HG03342 (cell line): ENCODE measurements around the gene FRMPD2.
"Not testable (repeated sequence)": the region's sequence is repeated elsewhere in the genome, so short reads cannot be mapped to it uniquely, and the experiment has no call there.

ENCODE experiments used
- ATAC-seq: cut with Tn5 transposase; IDR thresholded peaks from one replicate; pipeline ENCODE4 v1.9.1; 2021; ENCODE audit warnings: mild to moderate bottlenecking, moderate library complexity; ENCODE audit not compliant: unreplicated experiment

FRMPD2 gene

DNA sequence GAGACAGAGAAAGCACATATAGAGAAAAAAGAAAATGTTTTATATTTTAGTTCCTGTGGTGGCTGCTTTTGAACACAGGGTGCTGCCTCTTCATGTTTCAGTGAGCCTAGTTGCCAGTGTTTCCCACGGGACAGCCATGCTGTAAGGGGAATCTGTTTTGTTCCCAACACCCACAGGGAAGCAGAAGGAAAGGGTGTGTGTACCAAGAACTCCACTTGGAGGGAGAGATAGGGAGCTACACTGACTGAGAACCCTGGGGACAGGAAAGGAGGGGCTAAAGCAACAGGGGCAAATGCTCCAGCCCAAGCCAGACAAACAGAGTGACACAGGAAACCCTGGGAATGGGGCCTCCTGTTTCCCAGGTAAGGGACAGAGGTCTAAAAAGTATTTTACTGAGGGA lies 40.2 kb downstream of the FRMPD2 start:
- no peak for ATAC-seq

- no peak for ATAC-seq
Observed at GRCh38 chr10:48233559-48234005, 40.9 kb downstream of the FRMPD2 start.

DNA sequence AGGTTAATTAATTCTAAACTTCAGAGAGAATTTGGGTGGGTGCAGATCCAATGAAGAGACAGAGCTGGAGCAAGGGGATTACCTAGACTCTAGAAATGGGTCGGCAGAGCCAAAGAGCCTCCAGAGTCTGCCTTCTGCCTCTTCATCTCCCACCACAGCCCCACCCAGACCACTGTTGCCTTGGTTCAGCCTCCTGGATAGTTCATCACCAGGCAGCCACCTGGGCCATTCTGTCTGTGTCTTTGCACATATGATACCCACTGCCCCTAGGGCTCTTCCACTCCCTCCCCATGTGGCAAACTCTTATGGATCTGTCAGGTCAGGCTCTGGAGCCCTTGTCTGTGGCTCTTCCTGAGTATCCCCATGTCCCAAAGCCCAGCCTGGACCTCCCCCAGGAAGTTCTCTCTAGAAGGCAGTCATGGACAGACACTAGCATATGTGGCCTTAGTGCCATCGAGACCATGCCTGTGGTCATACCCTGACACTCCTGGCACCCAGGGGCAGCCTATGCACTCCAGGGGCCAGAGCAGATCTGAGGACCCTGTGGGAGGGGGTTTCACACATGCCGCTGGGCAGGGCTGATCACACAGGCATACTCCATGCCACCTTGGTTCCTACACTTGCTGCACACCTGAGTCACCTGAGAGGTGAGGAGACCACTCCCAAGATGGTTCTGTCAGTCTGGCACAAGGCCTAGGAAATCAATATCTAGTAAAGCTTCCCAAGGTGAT lies 41.6 kb downstream of the FRMPD2 start:
- ATAC-seq = no peak

DNA sequence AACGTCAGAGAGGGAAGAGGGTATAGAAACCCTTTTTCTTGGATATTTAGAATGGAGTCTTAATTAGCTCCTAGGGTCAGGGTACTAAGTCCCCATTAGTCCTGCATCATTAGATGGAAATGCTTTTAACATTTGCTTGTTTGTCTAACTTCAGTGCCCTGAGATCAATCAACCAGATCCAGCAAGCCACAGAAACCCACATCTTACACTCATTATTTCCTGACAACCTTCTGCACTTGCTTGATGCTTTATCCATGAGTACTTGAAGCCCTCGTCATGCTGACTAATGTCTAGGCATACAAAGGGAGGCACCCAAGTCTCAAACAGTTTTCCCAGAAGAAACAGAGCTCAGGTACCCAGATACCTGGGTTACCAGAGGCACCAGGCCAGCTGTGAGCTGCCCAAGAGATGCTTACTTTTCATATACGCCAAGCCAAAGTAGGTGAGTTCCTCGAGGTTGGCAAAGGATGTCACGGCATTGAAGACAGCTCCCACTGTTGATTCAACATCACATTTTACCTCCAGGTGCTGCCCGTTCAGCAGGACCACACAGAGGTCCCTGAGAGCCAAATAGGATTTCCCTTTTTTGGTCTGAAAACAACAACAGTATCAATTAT lies 42.7 kb downstream of the FRMPD2 start:
- peak; percentile 62 for ATAC-seq

GRCh38 chr10:48231178-48231577 lies 43.3 kb downstream of the FRMPD2 start:
- no peak for ATAC-seq

- no peak for ATAC-seq
Observed at GRCh38 chr10:48227213-48227612, 47.3 kb downstream of the FRMPD2 start.

GRCh38 chr10:48224979-48225560 lies 49.4 kb downstream of the FRMPD2 start:
- ATAC-seq = no peak

- ATAC-seq = no peak
Observed at GRCh38 chr10:48224296-48224695, 50.2 kb downstream of the FRMPD2 start.

GRCh38 chr10:48221814-48222213 lies 52.7 kb downstream of the FRMPD2 start:
- no peak for ATAC-seq

DNA sequence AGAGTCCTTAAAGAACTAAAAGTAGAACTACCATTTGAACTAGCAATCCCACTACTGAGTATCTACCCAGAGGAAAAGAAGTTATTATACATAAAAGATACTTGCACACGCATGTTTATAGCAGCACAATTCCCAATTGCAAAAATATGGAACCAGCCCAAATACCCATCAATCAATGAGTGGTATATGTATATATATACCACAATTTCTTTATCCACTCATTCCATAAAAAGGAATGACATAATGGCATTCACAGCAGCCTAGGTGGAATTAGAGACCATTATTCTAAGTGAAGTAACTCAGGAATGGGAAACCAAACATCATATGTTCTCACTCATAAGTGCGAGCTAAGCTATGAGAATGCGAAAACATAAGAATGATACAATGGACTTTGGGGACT lies 53.5 kb downstream of the FRMPD2 start:
- not testable (repeated sequence) for ATAC-seq

DNA sequence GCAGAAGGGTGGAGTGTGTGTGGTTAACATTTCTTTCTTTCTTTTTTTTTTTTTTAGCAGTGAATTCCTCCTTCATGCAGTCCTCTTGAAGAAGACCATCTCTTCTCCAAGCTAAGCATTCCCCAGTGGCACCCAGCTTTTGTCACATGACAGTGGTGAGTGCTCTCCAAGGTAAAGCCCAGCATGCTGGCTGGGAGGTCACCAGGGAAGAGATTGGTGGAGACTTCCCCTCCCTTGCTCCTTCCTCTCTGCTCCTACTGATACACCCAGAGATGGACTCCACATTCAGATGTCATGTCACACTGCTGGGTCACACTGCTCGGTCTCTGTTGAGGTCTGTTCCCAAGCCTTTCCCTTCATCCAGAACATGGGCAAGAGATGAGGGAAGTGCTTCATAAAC lies 55.3 kb downstream of the FRMPD2 start:
- no peak for ATAC-seq

GRCh38 chr10:48216744-48217143 lies 57.8 kb downstream of the FRMPD2 start:
- no peak for ATAC-seq

DNA sequence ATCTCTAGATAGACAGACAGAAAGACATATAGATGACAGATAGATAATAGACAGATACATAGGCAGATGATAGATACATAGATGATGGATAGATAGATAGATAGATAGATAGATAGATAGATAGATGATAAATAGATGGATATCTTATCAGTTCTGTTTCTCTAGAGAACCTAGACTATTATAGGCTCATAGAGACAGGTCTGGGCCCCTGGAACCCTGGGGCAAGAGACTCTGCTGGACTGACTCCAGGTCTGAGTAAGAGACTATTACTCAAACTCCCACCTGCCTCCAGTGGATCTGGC lies 58.3 kb downstream of the FRMPD2 start:
- no peak for ATAC-seq

- peak; percentile 51 for ATAC-seq
Observed at GRCh38 chr10:48215486-48216203, 58.9 kb downstream of the FRMPD2 start.

DNA sequence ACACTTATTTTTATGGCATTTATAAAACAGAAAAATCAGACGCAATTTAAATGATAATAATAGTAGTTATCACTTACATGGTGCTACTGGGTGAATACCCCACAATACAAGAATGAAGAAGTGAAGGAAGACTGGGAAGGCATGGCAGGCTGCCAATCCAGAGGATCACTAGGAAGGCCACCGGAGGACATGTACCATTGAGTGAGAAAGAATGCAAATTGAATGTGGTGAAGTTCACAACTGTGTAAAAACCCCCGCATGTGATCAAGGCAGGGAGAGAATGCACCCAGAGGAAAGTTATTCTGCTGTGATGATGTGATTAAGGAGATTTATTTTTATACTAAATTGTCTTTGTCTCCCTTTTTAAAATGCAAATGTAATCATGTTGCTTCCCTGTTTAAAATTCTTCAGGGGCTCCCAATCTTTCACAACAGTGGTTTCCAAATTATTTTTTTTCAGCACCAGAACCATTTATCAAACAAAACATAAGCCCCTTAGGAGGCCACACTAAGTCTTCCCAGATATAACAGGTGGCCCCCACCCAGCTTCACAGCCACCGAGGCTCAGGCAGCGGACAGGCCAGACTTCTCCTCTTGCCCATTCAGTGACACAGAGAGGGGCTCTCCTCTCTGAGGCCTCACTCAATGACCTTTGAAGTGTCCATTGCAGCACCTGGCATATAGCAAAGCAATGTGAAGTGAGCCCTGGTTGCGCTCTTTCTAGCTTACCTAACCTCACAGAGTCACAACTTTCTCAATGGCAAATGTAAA lies 59.6 kb downstream of the FRMPD2 start:
- no peak for ATAC-seq

DNA sequence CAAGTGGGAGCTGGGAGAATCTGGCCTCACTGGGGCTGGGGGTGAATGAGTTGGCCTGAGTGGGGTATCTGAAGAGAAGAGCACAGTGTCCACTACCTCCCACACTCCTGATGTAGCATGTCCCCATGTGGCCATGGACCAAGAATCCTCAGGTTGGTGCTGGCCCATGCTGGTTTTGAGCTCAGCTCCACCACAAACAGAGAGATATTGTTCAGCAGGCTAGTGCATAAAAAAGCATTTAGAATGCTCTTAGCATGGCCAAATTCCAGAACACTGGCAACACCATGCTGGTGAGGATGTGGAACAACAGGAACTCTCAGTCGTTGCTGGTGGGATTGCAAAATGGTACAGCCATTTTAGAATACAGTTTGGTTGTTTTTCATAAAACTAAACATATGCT lies 61.4 kb downstream of the FRMPD2 start:
- no peak for ATAC-seq

DNA sequence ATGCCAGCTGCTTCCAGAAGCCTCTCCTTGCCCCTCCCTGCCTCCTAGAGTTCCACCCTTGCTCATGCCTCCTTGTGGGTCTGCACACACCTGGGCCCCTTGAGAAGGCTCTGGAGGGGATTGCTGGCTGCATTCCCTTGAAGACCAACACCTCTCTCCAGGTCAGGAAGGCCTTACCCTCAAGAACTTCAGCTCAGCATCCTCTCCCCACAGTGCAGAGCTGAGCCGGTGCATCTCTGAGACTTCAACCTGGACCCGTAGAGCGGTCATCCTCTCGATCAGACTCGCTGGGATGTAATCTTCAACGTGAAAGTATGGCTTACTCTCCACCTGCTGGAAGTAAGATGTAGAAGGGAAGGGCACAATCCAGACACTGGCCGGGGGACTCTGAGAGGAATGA lies 62.7 kb downstream of the FRMPD2 start:
- no peak for ATAC-seq

GRCh38 chr10:48210966-48211365 lies 63.5 kb downstream of the FRMPD2 start:
- no peak for ATAC-seq

DNA sequence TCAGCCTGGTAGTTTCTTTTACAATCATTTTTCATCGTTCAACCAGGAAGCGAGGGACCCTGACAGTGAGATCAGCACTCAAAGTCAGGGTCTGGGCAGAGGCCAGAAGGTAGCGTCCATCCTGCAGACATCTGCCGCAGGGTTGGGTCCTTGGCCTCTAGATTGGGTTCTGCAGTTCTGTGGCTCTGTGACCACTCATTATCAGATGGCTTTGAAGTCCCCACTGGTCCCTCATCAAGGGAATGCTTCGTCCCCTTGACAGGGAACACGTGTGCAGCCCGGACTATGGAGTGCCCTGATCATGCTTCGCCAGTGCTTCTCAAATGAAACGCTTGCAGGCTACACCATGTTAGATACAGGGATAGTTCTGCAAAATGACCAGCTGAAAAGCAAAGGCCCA lies 64.1 kb downstream of the FRMPD2 start:
- no peak for ATAC-seq

- ATAC-seq = no peak
Observed at GRCh38 chr10:48209241-48209640, 65.3 kb downstream of the FRMPD2 start.

- ATAC-seq = no peak
Observed at GRCh38 chr10:48207853-48208252, 66.6 kb downstream of the FRMPD2 start.
